Measurements from ENCODE around the gene FIBP. TPM values are rescaled to one million over a fixed set of nuclear protein-coding genes. Genes with fewer than 3 reads are reported as not detected.

FIBP gene
- total and polyA plus RNA-seq, 2 donors from 2014 or later: 58.0 to 105 TPM

- intact Hi-C loops (cut with DNase I): no loop called here
- no peak for DNase-seq
- TF ChIP-seq, protein P1, sequence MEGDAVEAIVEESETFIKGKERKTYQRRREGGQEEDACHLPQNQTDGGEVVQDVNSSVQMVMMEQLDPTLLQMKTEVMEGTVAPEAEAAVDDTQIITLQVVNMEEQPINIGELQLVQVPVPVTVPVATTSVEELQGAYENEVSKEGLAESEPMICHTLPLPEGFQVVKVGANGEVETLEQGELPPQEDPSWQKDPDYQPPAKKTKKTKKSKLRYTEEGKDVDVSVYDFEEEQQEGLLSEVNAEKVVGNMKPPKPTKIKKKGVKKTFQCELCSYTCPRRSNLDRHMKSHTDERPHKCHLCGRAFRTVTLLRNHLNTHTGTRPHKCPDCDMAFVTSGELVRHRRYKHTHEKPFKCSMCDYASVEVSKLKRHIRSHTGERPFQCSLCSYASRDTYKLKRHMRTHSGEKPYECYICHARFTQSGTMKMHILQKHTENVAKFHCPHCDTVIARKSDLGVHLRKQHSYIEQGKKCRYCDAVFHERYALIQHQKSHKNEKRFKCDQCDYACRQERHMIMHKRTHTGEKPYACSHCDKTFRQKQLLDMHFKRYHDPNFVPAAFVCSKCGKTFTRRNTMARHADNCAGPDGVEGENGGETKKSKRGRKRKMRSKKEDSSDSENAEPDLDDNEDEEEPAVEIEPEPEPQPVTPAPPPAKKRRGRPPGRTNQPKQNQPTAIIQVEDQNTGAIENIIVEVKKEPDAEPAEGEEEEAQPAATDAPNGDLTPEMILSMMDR (IDR thresholded peaks at IDR 0.05; ENCODE audit: borderline replicate concordance, extremely low read depth, insufficient read depth): no peak
- no peaks in the 10 kb centered on the region for H3K27me3 ChIP-seq (ENCODE audit: control insufficient read depth, insufficient read depth, low read length)
- H3K9me3 ChIP-seq (ENCODE audit: control insufficient read depth in 2 of 3, insufficient read depth in 1 of 3, low read length in 3 of 3): no peaks in the 10 kb centered on the region
- no peak overlapping the region for H3K9ac ChIP-seq (ENCODE audit: low read length in 3 of 3)
- H3K36me3 ChIP-seq (ENCODE audit: control insufficient read depth in 2 of 3, insufficient read depth in 3 of 3, low read length in 3 of 3): no peaks in the 10 kb centered on the region
- H3K27ac ChIP-seq (ENCODE audit: low read depth in 2 of 2, low read length in 2 of 2): peak overlapping the region; percentile 43 to 59
- no peak overlapping the region for H3K4me3 ChIP-seq (ENCODE audit: low read length in 3 of 3)
- H3K4me1 ChIP-seq (ENCODE audit: control insufficient read depth in 2 of 3, insufficient read depth in 2 of 3, low read depth in 1 of 3, low read length in 3 of 3): peaks cover 0 to 37% (median 15%) of the 10 kb centered on the region in 3 donors
- FAIRE-seq: no peak
Observed at GRCh38 chr11:65915101-65915820, 27.0 kb upstream of the FIBP start.

GRCh38 chr11:65912845-65913244 is 24.6 kb upstream of the FIBP start:
- no peak for DNase-seq
- Histone ChIP-seq H3K9ac (ENCODE audit: low read length in 3 of 3) (no peak overlapping the region), H3K4me1 (ENCODE audit: control insufficient read depth in 2 of 3, insufficient read depth in 2 of 3, low read depth in 1 of 3, low read length in 3 of 3) (peaks cover 0 to 30% (median 14%) of the 10 kb centered on the region in 3 donors), H3K36me3 (ENCODE audit: control insufficient read depth in 2 of 3, insufficient read depth in 3 of 3, low read length in 3 of 3) (no peaks in the 10 kb centered on the region), H3K27ac (ENCODE audit: low read depth in 2 of 2, low read length in 2 of 2) (no peak overlapping the region), H3K9me3 (ENCODE audit: control insufficient read depth in 2 of 3, insufficient read depth in 1 of 3, low read length in 3 of 3) (no peaks in the 10 kb centered on the region), H3K4me3 (ENCODE audit: low read length in 3 of 3) (no peak overlapping the region), H3K27me3 (ENCODE audit: control insufficient read depth, insufficient read depth, low read length) (no peaks in the 10 kb centered on the region)
- no peak for FAIRE-seq
- TF ChIP-seq, protein P1 (IDR thresholded peaks at IDR 0.05; ENCODE audit: borderline replicate concordance, extremely low read depth, insufficient read depth): no peak
- intact Hi-C loops (cut with DNase I): no loop called here

DNA sequence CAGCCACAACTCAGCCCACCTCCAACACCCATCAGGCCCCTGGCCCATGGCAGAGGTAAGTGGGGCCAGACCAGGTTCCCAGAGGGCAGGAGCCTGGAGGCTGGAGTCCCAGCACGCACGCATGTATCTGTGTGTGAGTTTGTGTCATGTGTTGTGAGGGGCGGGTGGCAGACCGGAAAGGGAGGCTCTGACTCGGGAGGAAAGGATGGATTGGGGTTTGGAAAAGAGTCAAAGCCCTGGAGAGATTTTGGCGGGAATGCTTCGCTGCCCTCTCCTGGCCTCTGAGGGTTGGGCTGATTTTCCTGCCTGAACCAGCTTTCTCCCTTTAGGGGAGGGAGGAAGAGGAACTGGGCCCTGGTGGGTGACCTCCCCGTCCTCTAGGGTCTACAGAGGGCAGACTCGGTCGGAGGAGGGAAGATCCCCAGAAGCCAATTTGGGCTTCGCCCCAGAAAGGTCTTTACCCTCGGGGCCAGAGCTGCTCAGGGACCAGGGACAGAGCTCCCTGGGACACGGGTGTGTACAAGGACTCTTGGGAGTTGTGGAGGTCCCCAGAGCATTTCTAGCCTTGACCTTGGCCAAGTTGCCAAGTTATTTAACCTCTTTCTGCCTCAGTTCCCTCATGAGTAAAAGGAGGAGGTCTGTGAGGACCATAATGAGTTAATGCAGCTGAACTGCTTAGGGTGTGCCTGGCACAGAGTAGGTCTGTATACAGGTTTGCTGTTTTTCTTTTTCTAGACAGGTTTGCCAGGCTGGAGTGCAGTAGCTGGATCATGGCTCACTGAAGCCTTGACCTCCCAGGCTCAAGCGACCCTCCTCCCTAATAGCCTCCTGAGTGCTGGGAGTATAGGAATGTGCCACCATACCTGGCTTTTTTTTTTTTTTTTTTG is 23.7 kb upstream of the FIBP start:
- no peaks in the 10 kb centered on the region for H3K36me3 ChIP-seq (ENCODE audit: control insufficient read depth in 2 of 3, insufficient read depth in 3 of 3, low read length in 3 of 3)
- H3K9ac ChIP-seq (ENCODE audit: low read length in 3 of 3): peak overlapping the region in 2 of 3 donors; percentile 3 to 16
- H3K27me3 ChIP-seq (ENCODE audit: control insufficient read depth, insufficient read depth, low read length): no peaks in the 10 kb centered on the region
- H3K27ac ChIP-seq (ENCODE audit: low read depth in 2 of 2, low read length in 2 of 2): peak overlapping the region in 1 of 2 donors; percentile 5
- peaks cover 0 to 21% (median 7%) of the 10 kb centered on the region in 3 donors for H3K4me1 ChIP-seq (ENCODE audit: control insufficient read depth in 2 of 3, insufficient read depth in 2 of 3, low read depth in 1 of 3, low read length in 3 of 3)
- peak; percentile 54 to 89 (median 75) for DNase-seq
- TF ChIP-seq, protein P1 (IDR thresholded peaks at IDR 0.05; ENCODE audit: borderline replicate concordance, extremely low read depth, insufficient read depth): peak; percentile 37
- no peak for FAIRE-seq
- intact Hi-C loops (cut with DNase I): no loop called here
- H3K4me3 ChIP-seq (ENCODE audit: low read length in 3 of 3): no peak overlapping the region
- no peaks in the 10 kb centered on the region for H3K9me3 ChIP-seq (ENCODE audit: control insufficient read depth in 2 of 3, insufficient read depth in 1 of 3, low read length in 3 of 3)
